K562 (cell line): Measurements from ENCODE around the gene KLHL22. TPM values are rescaled to one million over a fixed set of nuclear protein-coding genes. Genes with fewer than 3 reads are reported as not detected.

Experiments
- ARID1B ChIP-seq: fragments of 450-650 bp; IDR thresholded peaks from 2 replicates; pipeline ENCODE4 v1.6.1; 2016; ENCODE audit warnings: antibody characterized with exemption, mild to moderate bottlenecking, inconsistent platforms
- ATF4 ChIP-seq: fragments of 450-650 bp; formaldehyde crosslinking; IDR thresholded peaks from 2 replicates; pipeline ENCODE4 v1.4.0; 2022; ENCODE audit warnings: mild to moderate bottlenecking, moderate library complexity
- CC2D1A ChIP-seq: fragments of 450-650 bp; IDR thresholded peaks from 2 replicates; pipeline ENCODE4 v1.6.1; 2017; ENCODE audit warnings: mild to moderate bottlenecking
- CCAR2 ChIP-seq: fragments of 200-400 bp; formaldehyde crosslinking; IDR thresholded peaks from 2 replicates; pipeline ENCODE4 v1.6.1; 2017; ENCODE audit warnings: mild to moderate bottlenecking, low read depth, low read length
- CREB1 ChIP-seq, 2 experiments: sonication (generic) in 1 of 2; formaldehyde crosslinking in 1 of 2; IDR thresholded peaks; 2 replicates each; pipeline versions ENCODE4 v1.6.1 to v1.8.0; 2012 to 2022; ENCODE audit warnings: inconsistent platforms in 1 of 2, mild to moderate bottlenecking in 1 of 2, missing genetic modification reagents in 1 of 2, moderate library complexity in 1 of 2
- CSDE1 ChIP-seq, 2 experiments: fragments of 450-650 bp; IDR thresholded peaks; 2 replicates each; pipeline ENCODE4 v1.6.1; 2016; ENCODE audit warnings: mild to moderate bottlenecking in 1 of 2
- FOXP1 ChIP-seq: sonication (generic); formaldehyde crosslinking; IDR thresholded peaks from 2 replicates; pipeline ENCODE4 v1.8.0; 2022; ENCODE audit warnings: mild to moderate bottlenecking, missing genetic modification reagents
- GABPB1 ChIP-seq: sonication (generic); formaldehyde crosslinking; IDR thresholded peaks from 2 replicates; pipeline ENCODE4 v1.8.0; 2022; ENCODE audit warnings: mild to moderate bottlenecking, missing genetic modification reagents
- HNRNPK ChIP-seq: fragments of 200-400 bp; formaldehyde crosslinking; IDR thresholded peaks from one replicate; pipeline ENCODE4 v1.6.1; 2018; ENCODE audit warnings: mild to moderate bottlenecking, low read depth, low read length; ENCODE audit not compliant: poor library complexity, severe bottlenecking
- KLF13 ChIP-seq: fragments of 450-650 bp; IDR thresholded peaks from 2 replicates; pipeline ENCODE4 v1.6.1; 2016; ENCODE audit warnings: missing genetic modification characterization, low read depth, mild to moderate bottlenecking, missing compliant biosample characterization, moderate library complexity, borderline replicate concordance
- MAFF ChIP-seq: IDR thresholded peaks from 2 replicates; pipeline ENCODE4 v1.6.1; 2012; ENCODE audit warnings: low read length, improper control_type of control experiment
- NR2F6 ChIP-seq: fragments of 450-650 bp; formaldehyde crosslinking; IDR thresholded peaks from 2 replicates; pipeline ENCODE4 v1.4.0; 2020; ENCODE audit warnings: mild to moderate bottlenecking
- POLR2AphosphoS5 ChIP-seq: IDR thresholded peaks from 2 replicates; pipeline ENCODE4 v1.6.1; 2011; ENCODE audit warnings: mild to moderate bottlenecking, low read depth, low read length, moderate library complexity; ENCODE audit not compliant: control insufficient read depth, insufficient read depth
- SETDB1 ChIP-seq: IDR thresholded peaks from one replicate; pipeline ENCODE4 v1.6.1; 2012; ENCODE audit warnings: low read length, control low read depth, inconsistent platforms
- SPI1 ChIP-seq: IDR thresholded peaks from 2 replicates; pipeline ENCODE4 v1.6.1; 2011; ENCODE audit warnings: low read depth, low read length, control low read depth, borderline replicate concordance
- SUPT5H ChIP-seq: fragments of 450-650 bp; IDR thresholded peaks from 2 replicates; pipeline ENCODE4 v1.6.1; 2016
- ZNF274 ChIP-seq: IDR thresholded peaks from 2 replicates; pipeline ENCODE4 v1.6.1; 2011; ENCODE audit warnings: low read depth, mild to moderate bottlenecking, low read length, moderate library complexity, borderline replicate concordance
- ZNF277 ChIP-seq: fragments of 250-450 bp; sonication (Bioruptor Pico); IDR thresholded peaks from 2 replicates; pipeline ENCODE4 v1.8.0; 2022; ENCODE audit warnings: inconsistent platforms, mild to moderate bottlenecking, moderate library complexity, borderline replicate concordance
- ZNF583 ChIP-seq: fragments of 250-450 bp; sonication (Bioruptor Pico); IDR thresholded peaks from 2 replicates; pipeline ENCODE4 v1.4.0; 2020
- ZNF586 ChIP-seq: fragments of 450-650 bp; formaldehyde crosslinking; conservative IDR thresholded peaks from 2 replicates; pipeline ENCODE4 v1.4.0; 2020; ENCODE audit warnings: mild to moderate bottlenecking, moderate library complexity
- polyA plus RNA-seq, 8 experiments: library from polyadenylated mRNA; depleted of rRNA in 4 of 8; stranded (reverse) in 5 of 8; unstranded in 3 of 8; fragments of >200 nt; fragmentation: Nextera tagmentation in 2 of 8; fragmentation: Illumina TruSeq in 1 of 8; extraction: Ambion mirVana in 2 of 8; extraction: Trizol in 1 of 8; gene quantifications; 2 replicates each; pipeline versions ENCODE4 v1.2.1 to v1.2.3, GENCODE V29; 2011 to 2014; ENCODE audit warnings: inconsistent platforms in 1 of 8, missing spikeins in 1 of 8
- total RNA-seq, 7 experiments: library from RNA; depleted of rRNA in 6 of 7; stranded (reverse); fragments of >200 nt in 6 of 7; fragmentation: Illumina TruSeq in 2 of 7; extraction: Trizol in 2 of 7; gene quantifications; 2 replicates each; pipeline versions ENCODE4 v1.2.1 to v1.2.3, GENCODE V29; 2011 to 2021; ENCODE audit warnings: low replicate concordance in 1 of 7
- TF ChIP-seq, protein P1 (sequence below), 2 experiments: fragments of 150-350 bp in 1 of 2; IDR thresholded peaks; 2 replicates each; pipeline ENCODE4 v1.6.1; 2012 to 2016; ENCODE audit warnings: low read depth in 2 of 2, low read length in 2 of 2, mild to moderate bottlenecking in 1 of 2, moderate library complexity in 1 of 2
- TF ChIP-seq, protein P2 (sequence below): fragments of 450-650 bp; IDR thresholded peaks from 2 replicates; pipeline ENCODE4 v1.6.1; 2016; ENCODE audit warnings: missing biosample characterization, missing genetic modification characterization

The KLHL22 gene
- total and polyA plus RNA-seq, 9 of the 15 experiments (the other 6 are each of a cell fraction or from before 2014, with no cell fraction given) = 1.3 to 25.6 (median 15.2) TPM

DNA sequence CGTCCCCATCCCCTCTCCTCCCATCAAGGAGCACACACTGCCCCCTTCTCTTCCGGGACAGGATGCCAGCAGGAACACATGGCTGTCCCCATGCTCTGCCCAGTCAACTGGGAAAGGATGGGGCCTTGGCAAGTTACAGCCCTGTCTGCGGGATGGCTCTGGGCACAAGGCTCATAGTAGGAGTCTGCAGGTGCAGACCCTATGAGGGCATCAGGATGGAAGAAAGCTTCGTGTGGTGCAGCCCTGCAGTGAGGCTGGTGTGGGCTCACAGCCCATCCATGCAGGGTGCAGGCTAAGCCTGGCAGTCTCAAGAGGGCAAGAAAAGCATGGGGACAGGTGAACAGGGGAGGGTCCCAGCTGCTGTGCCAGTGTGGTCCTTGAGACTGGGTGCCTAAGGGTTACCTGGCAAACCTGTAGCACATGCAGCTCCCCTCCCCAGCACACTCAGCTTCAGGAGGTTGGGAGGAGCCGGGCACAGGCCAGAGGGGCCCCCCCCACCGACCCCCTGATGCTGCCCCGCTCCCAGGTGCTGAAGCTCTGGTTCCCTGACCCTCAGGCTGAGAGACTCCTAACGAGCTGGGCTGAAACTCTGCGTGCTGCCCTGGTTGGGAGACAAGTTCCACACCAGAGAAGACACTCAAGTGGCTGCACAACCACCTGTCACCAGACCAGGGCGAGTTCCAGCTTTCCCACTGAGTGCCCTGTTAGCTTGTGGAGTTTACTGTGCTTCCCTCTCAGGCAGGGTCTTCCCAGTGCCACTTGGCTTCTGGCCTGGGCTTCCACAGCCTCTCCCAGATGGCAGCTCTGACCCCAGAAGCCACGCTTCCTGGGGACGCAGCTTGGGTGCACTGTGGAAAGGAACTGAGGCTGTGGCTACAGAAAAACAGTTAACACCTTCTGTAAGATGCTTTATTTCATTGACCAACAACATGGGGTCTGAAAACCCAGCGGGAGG lies 54.7 kb downstream of the KLHL22 start (continued):
- TF ChIP-seq, protein P1, sequence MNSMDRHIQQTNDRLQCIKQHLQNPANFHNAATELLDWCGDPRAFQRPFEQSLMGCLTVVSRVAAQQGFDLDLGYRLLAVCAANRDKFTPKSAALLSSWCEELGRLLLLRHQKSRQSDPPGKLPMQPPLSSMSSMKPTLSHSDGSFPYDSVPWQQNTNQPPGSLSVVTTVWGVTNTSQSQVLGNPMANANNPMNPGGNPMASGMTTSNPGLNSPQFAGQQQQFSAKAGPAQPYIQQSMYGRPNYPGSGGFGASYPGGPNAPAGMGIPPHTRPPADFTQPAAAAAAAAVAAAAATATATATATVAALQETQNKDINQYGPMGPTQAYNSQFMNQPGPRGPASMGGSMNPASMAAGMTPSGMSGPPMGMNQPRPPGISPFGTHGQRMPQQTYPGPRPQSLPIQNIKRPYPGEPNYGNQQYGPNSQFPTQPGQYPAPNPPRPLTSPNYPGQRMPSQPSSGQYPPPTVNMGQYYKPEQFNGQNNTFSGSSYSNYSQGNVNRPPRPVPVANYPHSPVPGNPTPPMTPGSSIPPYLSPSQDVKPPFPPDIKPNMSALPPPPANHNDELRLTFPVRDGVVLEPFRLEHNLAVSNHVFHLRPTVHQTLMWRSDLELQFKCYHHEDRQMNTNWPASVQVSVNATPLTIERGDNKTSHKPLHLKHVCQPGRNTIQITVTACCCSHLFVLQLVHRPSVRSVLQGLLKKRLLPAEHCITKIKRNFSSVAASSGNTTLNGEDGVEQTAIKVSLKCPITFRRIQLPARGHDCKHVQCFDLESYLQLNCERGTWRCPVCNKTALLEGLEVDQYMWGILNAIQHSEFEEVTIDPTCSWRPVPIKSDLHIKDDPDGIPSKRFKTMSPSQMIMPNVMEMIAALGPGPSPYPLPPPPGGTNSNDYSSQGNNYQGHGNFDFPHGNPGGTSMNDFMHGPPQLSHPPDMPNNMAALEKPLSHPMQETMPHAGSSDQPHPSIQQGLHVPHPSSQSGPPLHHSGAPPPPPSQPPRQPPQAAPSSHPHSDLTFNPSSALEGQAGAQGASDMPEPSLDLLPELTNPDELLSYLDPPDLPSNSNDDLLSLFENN (IDR thresholded peaks at IDR 0.05; ENCODE audit: low read depth in 2 of 2, low read length in 2 of 2) = no peak
- TF ChIP-seq GABPB1 (CRISPR knock-in tag) (peak; percentile 68), ZNF586 (CRISPR knock-in tag) (no peak), ATF4 (CRISPR knock-in tag) (no peak), ZNF583 (no peak), ZNF277 (no peak), HNRNPK (no peak), CC2D1A (no peak), SUPT5H (no peak), CREB1 (IDR thresholded peaks at IDR 0.05) (no peak), CREB1 (CRISPR knock-in tag; IDR thresholded peaks at IDR 0.05) (peak; percentile 50; the same call in 1 of the 2 replicates), KLF13 (tag) (no peak), ZNF274 (no peak), CSDE1 (IDR thresholded peaks at IDR 0.05) (no peak), SETDB1 (no peak), NR2F6 (CRISPR knock-in tag) (no peak), SPI1 (no peak), MAFF (no peak), POLR2AphosphoS5 (no peak), CCAR2 (no peak), FOXP1 (CRISPR knock-in tag) (no peak), ARID1B (no peak)
- TF ChIP-seq, protein P2, sequence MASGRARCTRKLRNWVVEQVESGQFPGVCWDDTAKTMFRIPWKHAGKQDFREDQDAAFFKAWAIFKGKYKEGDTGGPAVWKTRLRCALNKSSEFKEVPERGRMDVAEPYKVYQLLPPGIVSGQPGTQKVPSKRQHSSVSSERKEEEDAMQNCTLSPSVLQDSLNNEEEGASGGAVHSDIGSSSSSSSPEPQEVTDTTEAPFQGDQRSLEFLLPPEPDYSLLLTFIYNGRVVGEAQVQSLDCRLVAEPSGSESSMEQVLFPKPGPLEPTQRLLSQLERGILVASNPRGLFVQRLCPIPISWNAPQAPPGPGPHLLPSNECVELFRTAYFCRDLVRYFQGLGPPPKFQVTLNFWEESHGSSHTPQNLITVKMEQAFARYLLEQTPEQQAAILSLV (tag) = no peak
